ENCODE measurements around the gene CDH26. TPM values are rescaled to one million over a fixed set of nuclear protein-coding genes. Genes with fewer than 3 reads are reported as not detected.

Gene CDH26
- total and polyA plus RNA-seq, 2 donors (not counting 3 experiments of a cell fraction or from before 2014, with no cell fraction given), result 0.01 TPM; not detected in 1

GRCh38 chr20:59954718-59955117 lies 3.5 kb upstream of the CDH26 start:
- POLR2A ChIA-PET, result interaction anchor here (0.8 kb wide), 1 partner anchor 20 kb away, joined by 3 read pairs; no protein-coding TSS in a partner anchor
- no peaks in the 10 kb centered on the region for H4K20me1 ChIP-seq (replicated peaks; ENCODE audit: control insufficient read depth, extremely low read depth, insufficient read depth, low read length)
- no peaks in the 10 kb centered on the region for H3K27me3 ChIP-seq (ENCODE audit: control insufficient read depth in 2 of 2, insufficient read depth in 2 of 2, low read length in 2 of 2)
- no peak overlapping the region for H3K4me2 ChIP-seq (ENCODE audit: insufficient read depth, low read length)
- intact Hi-C loops (cut with micrococcal nuclease), result no loop called here
- H3K9me1 ChIP-seq (replicated peaks; ENCODE audit: control insufficient read depth, extremely low read depth, insufficient read depth, low read length), result no peaks in the 10 kb centered on the region
- dilution Hi-C loops (cut with MboI; ENCODE audit: extremely low pct_ligation_motif_present, low sequenced_read_pairs), result no loop called here
- H3K4me3 ChIP-seq (replicated peaks in 1 of 3; ENCODE audit: insufficient read depth in 1 of 3, low read depth in 1 of 3, low read length in 3 of 3), result no peak overlapping the region
- CTCF ChIA-PET, result interaction anchor here (0.9 to 1.9 kb wide), 5 partner anchors 9 to 20 kb away, joined by 3 to 9 read pairs (median 4); partner anchors contain the start of genes FAM217B and PPP1R3D
- no TSS peak for BruUV-seq (replicated peaks)
- no peaks in the 10 kb centered on the region for H3K4me1 ChIP-seq (ENCODE audit: control insufficient read depth, extremely low read depth, insufficient read depth, low read length)
- H3K9ac ChIP-seq (replicated peaks; ENCODE audit: extremely low read depth, insufficient read depth, low read length), result no peak overlapping the region
- no peak overlapping the region for H2AFZ ChIP-seq (ENCODE audit: low read depth, low read length)
- no peaks in the 10 kb centered on the region for H3K79me2 ChIP-seq (ENCODE audit: control insufficient read depth, insufficient read depth, low read length)
- H3K36me3 ChIP-seq (ENCODE audit: control insufficient read depth in 2 of 2, extremely low read depth in 1 of 2, insufficient read depth in 2 of 2, low read length in 2 of 2), result no peaks in the 10 kb centered on the region
- FAIRE-seq (no peak), DNase-seq (ENCODE audit: low read depth, low spot score) (no peak)
- H3K9me3 ChIP-seq (replicated peaks; ENCODE audit: control insufficient read depth, insufficient read depth, low read length), result no peaks in the 10 kb centered on the region
- no peak for TF ChIP-seq MAX (IDR thresholded peaks at IDR 0.05; ENCODE audit: insufficient read depth, insufficient read length)
- TF ChIP-seq JUN (IDR thresholded peaks at IDR 0.05; ENCODE audit: borderline replicate concordance, insufficient read depth, insufficient read length, low read depth), result no peak
- no peak for TF ChIP-seq EZH2 (IDR thresholded peaks at IDR 0.05; ENCODE audit: borderline replicate concordance, low read depth, low read length, severe bottlenecking)
- TF ChIP-seq CTCF (IDR thresholded peaks at IDR 0.05; ENCODE audit: extremely low read depth in 1 of 2, insufficient read depth in 1 of 2, low read depth in 1 of 2, low read length in 2 of 2), result no peak
- no peak for TF ChIP-seq POLR2AphosphoS5 (IDR thresholded peaks at IDR 0.05; ENCODE audit: insufficient read depth, low read depth, low read length)
- no peak for TF ChIP-seq FOS (IDR thresholded peaks at IDR 0.05; ENCODE audit: borderline replicate concordance, insufficient read depth, low read length)
- no peak for TF ChIP-seq POLR2A (IDR thresholded peaks at IDR 0.05; ENCODE audit: low read depth, low read length)
- TF ChIP-seq MYC (IDR thresholded peaks at IDR 0.05; ENCODE audit: low read depth, low read length), result no peak
- TF ChIP-seq GATA2 (IDR thresholded peaks at IDR 0.05; ENCODE audit: insufficient read depth, insufficient read length, low read depth, low read length), result no peak
- H3K27ac ChIP-seq (ENCODE audit: insufficient read depth, low read depth, low read length), result no peak overlapping the region

Measured in endothelial cell of umbilical vein (primary cell).